HepG2 (cell line): ENCODE measurements around the gene MAPK12. TPM values are rescaled to one million over a fixed set of nuclear protein-coding genes. Genes with fewer than 3 reads are reported as not detected.

Source experiments
- AKAP8 ChIP-seq: sonication (generic); formaldehyde crosslinking; IDR thresholded peaks from 2 replicates; pipeline ENCODE4 v1.5.1; 2020; ENCODE audit warnings: mild to moderate bottlenecking, missing genetic modification reagents
- ARID4A ChIP-seq: sonication (generic); formaldehyde crosslinking; IDR thresholded peaks from 2 replicates; pipeline ENCODE4 v1.5.0; 2020; ENCODE audit warnings: mild to moderate bottlenecking, missing genetic modification reagents, borderline replicate concordance
- GMEB2 ChIP-seq: IDR thresholded peaks from 2 replicates; pipeline ENCODE4 v1.6.1; 2016; ENCODE audit warnings: missing biosample characterization, missing genetic modification reagents, low read depth
- KAT7 ChIP-seq: IDR thresholded peaks from 2 replicates; pipeline ENCODE4 v1.6.1; 2018; ENCODE audit warnings: borderline replicate concordance, missing compliant biosample characterization
- MEF2D ChIP-seq: sonication (generic); formaldehyde crosslinking; IDR thresholded peaks from 2 replicates; pipeline ENCODE4 v1.5.1; 2020; ENCODE audit warnings: mild to moderate bottlenecking, missing genetic modification reagents
- MLLT10 ChIP-seq: sonication (generic); formaldehyde crosslinking; IDR thresholded peaks from 2 replicates; pipeline ENCODE4 v1.4.0; 2020; ENCODE audit warnings: missing genetic modification reagents
- PATZ1 ChIP-seq: sonication (generic); formaldehyde crosslinking; IDR thresholded peaks from 2 replicates; pipeline ENCODE4 v1.4.0; 2020; ENCODE audit warnings: missing genetic modification reagents
- PRDM15 ChIP-seq: sonication (generic); formaldehyde crosslinking; IDR thresholded peaks from 2 replicates; pipeline ENCODE4 v1.4.0; 2020; ENCODE audit warnings: missing genetic modification reagents
- SRY ChIP-seq: sonication (generic); formaldehyde crosslinking; IDR thresholded peaks from 2 replicates; pipeline ENCODE4 v1.8.0; 2022; ENCODE audit warnings: mild to moderate bottlenecking, missing genetic modification reagents
- TGIF2 ChIP-seq: IDR thresholded peaks from 2 replicates; pipeline ENCODE4 v1.6.1; 2016; ENCODE audit warnings: control low read depth, missing compliant biosample characterization
- THAP7 ChIP-seq: sonication (generic); formaldehyde crosslinking; IDR thresholded peaks from 2 replicates; pipeline ENCODE4 v1.8.1; 2023; ENCODE audit warnings: mild to moderate bottlenecking, missing genetic modification reagents
- XBP1 ChIP-seq: sonication (generic); formaldehyde crosslinking; IDR thresholded peaks from 2 replicates; pipeline ENCODE4 v1.5.0; 2020; ENCODE audit warnings: missing genetic modification reagents
- ZNF10 ChIP-seq: sonication (generic); formaldehyde crosslinking; IDR thresholded peaks from 2 replicates; pipeline ENCODE4 v1.4.0; 2020; ENCODE audit warnings: mild to moderate bottlenecking, low read depth, missing genetic modification reagents, borderline replicate concordance
- ZNF619 ChIP-seq: sonication (generic); formaldehyde crosslinking; IDR thresholded peaks from 2 replicates; pipeline ENCODE4 v1.4.0; 2020; ENCODE audit warnings: mild to moderate bottlenecking, missing genetic modification reagents
- ZNF737 ChIP-seq: sonication (generic); formaldehyde crosslinking; IDR thresholded peaks from 2 replicates; pipeline ENCODE4 v1.5.0; 2020; ENCODE audit warnings: missing genetic modification reagents, mild to moderate bottlenecking, borderline replicate concordance
- ZNF792 ChIP-seq: IDR thresholded peaks from 2 replicates; pipeline ENCODE4 v1.6.1; 2016
- polyA plus RNA-seq, 8 experiments: library from polyadenylated mRNA; depleted of rRNA in 3 of 8; stranded (reverse) in 7 of 8; unstranded in 1 of 8; fragments of >200 nt; fragmentation: Illumina TruSeq in 4 of 8; extraction: Trizol in 4 of 8; gene quantifications; 2 replicates each; pipeline versions ENCODE4 v1.2.1 to v1.2.3, GENCODE V29; 2011 to 2016; ENCODE audit warnings: low read depth in 4 of 8, missing spikeins in 1 of 8, mixed read lengths in 1 of 8; ENCODE audit not compliant: insufficient read depth in 1 of 8
- total RNA-seq, 5 experiments: library from RNA; depleted of rRNA; stranded (reverse); fragments of >200 nt; fragmentation: Illumina TruSeq; extraction: Trizol; gene quantifications; 2 replicates each; pipeline ENCODE4 v1.2.3, GENCODE V29; 2016; ENCODE audit warnings: low read depth in 1 of 5

Gene MAPK12
- total and polyA plus RNA-seq, 2 of the 13 experiments (the other 11 are each of a cell fraction or from before 2014, with no cell fraction given): 22.2 to 23.3 TPM

- TF ChIP-seq PATZ1 (CRISPR knock-in tag): peak; percentile 93
- peak; percentile 29; the same call in 1 of the 2 replicates for TF ChIP-seq AKAP8 (CRISPR knock-in tag)
- peak; percentile 96 for TF ChIP-seq ARID4A
- TF ChIP-seq TGIF2: 0 out of 2 replicates have a peak, but pooled peaks have one; percentile 70
- peak; percentile 84 for TF ChIP-seq KAT7
- TF ChIP-seq PRDM15 (CRISPR knock-in tag): no peak
- no peak for TF ChIP-seq THAP7 (CRISPR knock-in tag)
- TF ChIP-seq MLLT10: 0 out of 2 replicates have a peak, but pooled peaks have one; percentile 12
- 0 out of 2 replicates have a peak, but pooled peaks have one; percentile 37 for TF ChIP-seq SRY (CRISPR knock-in tag)
- peak; percentile 60 for TF ChIP-seq MEF2D
- no peak for TF ChIP-seq GMEB2 (CRISPR knock-in tag)
- peak; percentile 64; the same call in 1 of the 2 replicates for TF ChIP-seq ZNF792
- 0 out of 2 replicates have a peak, but pooled peaks have one; percentile 43 for TF ChIP-seq ZNF737
- no peak for TF ChIP-seq ZNF10 (CRISPR knock-in tag)
- no peak for TF ChIP-seq XBP1 (CRISPR knock-in tag)
- TF ChIP-seq ZNF619 (CRISPR knock-in tag): no peak
Measured at GRCh38 chr22:50293441-50294318, 32.2 kb upstream of the MAPK12 start (continued).
